H9 (cell line): ENCODE measurements around the gene ERN1. TPM values are rescaled to one million over a fixed set of nuclear protein-coding genes. Genes with fewer than 3 reads are reported as not detected.

Experiments
- DNase-seq: peaks from one replicate; pipeline ENCODE4 v3.0.0-alpha.2; 2017
- H2AFZ ChIP-seq: one replicate; pipeline ENCODE4 v1.6.1; 2013; ENCODE audit warnings: mild to moderate bottlenecking, low read length, control low read depth, moderate library complexity
- H2AK5ac ChIP-seq: 2 replicates; pipeline ENCODE4 v1.6.1; 2013; ENCODE audit warnings: low read length, control low read depth, mixed read lengths; ENCODE audit not compliant: insufficient read length
- H2BK120ac ChIP-seq: one replicate; pipeline ENCODE4 v1.6.1; 2013; ENCODE audit warnings: low read depth, mild to moderate bottlenecking, low read length, control low read depth, inconsistent platforms; ENCODE audit not compliant: poor library complexity, severe bottlenecking
- H2BK12ac ChIP-seq: 2 replicates; pipeline ENCODE4 v1.6.1; 2013; ENCODE audit warnings: low read length, control low read depth, mixed read lengths, low read depth; ENCODE audit not compliant: insufficient read length
- H2BK15ac ChIP-seq: 2 replicates; pipeline ENCODE4 v1.6.1; 2013; ENCODE audit warnings: low read depth, low read length, control low read depth
- H2BK20ac ChIP-seq: one replicate; pipeline ENCODE4 v1.6.1; 2013; ENCODE audit warnings: low read depth, mild to moderate bottlenecking, low read length, control low read depth, inconsistent platforms; ENCODE audit not compliant: poor library complexity, severe bottlenecking
- H2BK5ac ChIP-seq: 2 replicates; pipeline ENCODE4 v1.6.1; 2013; ENCODE audit warnings: low read length, control low read depth, mixed read lengths; ENCODE audit not compliant: insufficient read length
- H3K14ac ChIP-seq: 2 replicates; pipeline ENCODE4 v1.6.1; 2013; ENCODE audit warnings: low read length, control low read depth; ENCODE audit not compliant: insufficient read depth
- H3K18ac ChIP-seq: 2 replicates; pipeline ENCODE4 v1.6.1; 2013; ENCODE audit warnings: low read depth, mild to moderate bottlenecking, mixed read lengths, low read length, control low read depth; ENCODE audit not compliant: insufficient read length
- H3K23ac ChIP-seq: 2 replicates; pipeline ENCODE4 v1.6.1; 2013; ENCODE audit warnings: low read length, control low read depth, mixed read lengths, low read depth; ENCODE audit not compliant: insufficient read length
- H3K23me2 ChIP-seq: 2 replicates; pipeline ENCODE4 v1.6.1; 2013; ENCODE audit warnings: low read depth, mild to moderate bottlenecking, mixed read lengths, low read length, control low read depth; ENCODE audit not compliant: insufficient read length, poor library complexity, severe bottlenecking
- H3K27ac ChIP-seq: 2 replicates; pipeline ENCODE4 v1.5.1; 2013; ENCODE audit warnings: low read length, control low read depth, mixed read lengths, low read depth; ENCODE audit not compliant: insufficient read length
- H3K27me3 ChIP-seq: 2 replicates; pipeline ENCODE4 v1.6.1; 2013; ENCODE audit warnings: low read length, control low read depth, inconsistent platforms; ENCODE audit not compliant: insufficient read depth
- H3K4ac ChIP-seq: 2 replicates; pipeline ENCODE4 v1.6.1; 2013; ENCODE audit warnings: low read depth, mild to moderate bottlenecking, control low read depth, inconsistent platforms, low read length, moderate library complexity
- H3K4me1 ChIP-seq: 2 replicates; pipeline ENCODE4 v1.6.1; 2013; ENCODE audit warnings: low read length, control low read depth, inconsistent platforms; ENCODE audit not compliant: insufficient read depth
- H3K4me2 ChIP-seq: 2 replicates; pipeline ENCODE4 v1.6.1; 2013; ENCODE audit warnings: low read length, control low read depth, mixed read lengths; ENCODE audit not compliant: insufficient read length, insufficient read depth
- H3K56ac ChIP-seq: 2 replicates; pipeline ENCODE4 v1.6.1; 2013; ENCODE audit warnings: low read depth, mild to moderate bottlenecking, mixed read lengths, low read length, control low read depth; ENCODE audit not compliant: insufficient read length
- H3K79me1 ChIP-seq: 2 replicates; pipeline ENCODE4 v1.6.1; 2013; ENCODE audit warnings: low read depth, mild to moderate bottlenecking, moderate library complexity, low read length, control low read depth, inconsistent platforms; ENCODE audit not compliant: insufficient read depth, poor library complexity, severe bottlenecking
- H3K79me2 ChIP-seq: 2 replicates; pipeline ENCODE4 v1.6.1; 2013; ENCODE audit warnings: low read length, control low read depth, inconsistent platforms; ENCODE audit not compliant: insufficient read depth
- H3K9ac ChIP-seq: 2 replicates; pipeline ENCODE4 v1.6.1; 2013; ENCODE audit warnings: low read length, control low read depth, mixed read lengths; ENCODE audit not compliant: insufficient read length; ENCODE audit errors: extremely low read depth
- H3K9me3 ChIP-seq: one replicate; pipeline ENCODE4 v1.6.1; 2013; ENCODE audit warnings: low read depth, low read length, inconsistent platforms; ENCODE audit not compliant: control insufficient read depth
- H3T11ph ChIP-seq: one replicate; pipeline ENCODE4 v1.6.1; 2013; ENCODE audit warnings: mild to moderate bottlenecking, low read length, control low read depth, inconsistent platforms
- H4K20me1 ChIP-seq: one replicate; pipeline ENCODE4 v1.6.1; 2013; ENCODE audit not compliant: control insufficient read depth, insufficient read length, insufficient read depth
- H4K5ac ChIP-seq: 2 replicates; pipeline ENCODE4 v1.6.1; 2013; ENCODE audit warnings: low read depth, mild to moderate bottlenecking, mixed read lengths, low read length, control low read depth; ENCODE audit not compliant: insufficient read length
- H4K8ac ChIP-seq: replicated peaks from 2 replicates; pipeline ENCODE4 v1.6.1; 2013; ENCODE audit warnings: low read length, control low read depth, mixed read lengths, low read depth; ENCODE audit not compliant: insufficient read length
- H4K91ac ChIP-seq: 2 replicates; pipeline ENCODE4 v1.6.1; 2013; ENCODE audit warnings: low read depth, mild to moderate bottlenecking, moderate library complexity, mixed read lengths, low read length, control low read depth; ENCODE audit not compliant: insufficient read length
- H3K27ac Mint-ChIP-seq, 3 experiments: 2 replicates in 2 of 3; 3 replicates in 1 of 3; pipeline ENCODE4 v1.8.0; 2020 to 2021; ENCODE audit warnings: mixed read lengths in 3 of 3, mild to moderate bottlenecking in 1 of 3, moderate library complexity in 1 of 3
- H3K27me3 Mint-ChIP-seq: 2 replicates; pipeline ENCODE4 v1.8.0; 2021; ENCODE audit warnings: low read depth, mild to moderate bottlenecking, moderate library complexity, mixed read lengths
- H3K36me3 Mint-ChIP-seq, 3 experiments: 2 replicates in 2 of 3; 3 replicates in 1 of 3; pipeline ENCODE4 v1.8.0; 2020 to 2021; ENCODE audit warnings: low read depth in 3 of 3, mixed read lengths in 3 of 3; ENCODE audit not compliant: insufficient read depth in 1 of 3
- H3K4me1 Mint-ChIP-seq, 2 experiments: 2 replicates each; pipeline ENCODE4 v1.8.0; 2020; ENCODE audit warnings: mixed read lengths in 2 of 2
- H3K4me3 Mint-ChIP-seq, 2 experiments: 2 replicates in 1 of 2; 3 replicates in 1 of 2; pipeline ENCODE4 v1.8.0; 2020 to 2021; ENCODE audit warnings: mild to moderate bottlenecking in 2 of 2, mixed read lengths in 2 of 2, moderate library complexity in 1 of 2
- H3K9me3 Mint-ChIP-seq, 2 experiments: 2 replicates in 1 of 2; 3 replicates in 1 of 2; pipeline ENCODE4 v1.8.0; 2020; ENCODE audit warnings: mild to moderate bottlenecking in 2 of 2, mixed read lengths in 2 of 2, moderate library complexity in 1 of 2
- CTCF ChIP-seq: fragments of 200-600 bp; sonication (generic); conservative IDR thresholded peaks from 3 replicates; pipeline ENCODE4 v1.8.0; 2021; ENCODE audit warnings: antibody characterized with exemption, mild to moderate bottlenecking
- WGBS: extraction: QIAGEN DNeasy Blood & Tissue Kit; methylation state at CpG from one replicate; pipeline ENCODE4 v1.1.7; 2013; ENCODE audit warnings: missing lambda C conversion rate, low lambda C conversion rate, mixed read lengths; ENCODE audit not compliant: insufficient read length; ENCODE audit errors: extremely low coverage; 5-methylcytosine and 5-hydroxymethylcytosine counted together
- total RNA-seq: library from RNA; stranded (reverse); gene quantifications from 2 replicates; pipeline ENCODE4 v1.2.1, GENCODE V29; 2021

ERN1 gene
- total RNA-seq, 1 experiment from 2014 or later = 5.0 TPM

- Histone ChIP-seq H2BK15ac (no peak overlapping the region), H3K4ac (no peak overlapping the region), H3K4me2 (no peak overlapping the region), H3K27me3 (no peaks in the 10 kb centered on the region), H2BK20ac (no peak overlapping the region), H3K79me1 (no peaks in the 10 kb centered on the region), H3K23me2 (no peaks in the 10 kb centered on the region), H4K91ac (no peak overlapping the region), H2BK12ac (no peak overlapping the region), H4K8ac (no peak overlapping the region), H2BK5ac (no peak overlapping the region), H2AFZ (no peak overlapping the region), H2AK5ac (no peak overlapping the region), H3K23ac (no peak overlapping the region), H3K27ac (no peak overlapping the region), H3K79me2 (no peaks in the 10 kb centered on the region), H3K9ac (no peak overlapping the region), H4K20me1 (no peaks in the 10 kb centered on the region), H3K56ac (no peak overlapping the region), H3K14ac (no peak overlapping the region), H3K18ac (no peak overlapping the region), H4K5ac (no peak overlapping the region), H3K4me1 (peaks cover 3% of the 10 kb centered on the region; the same call in 1 of the 2 replicates), H3T11ph (no peak overlapping the region), H3K9me3 (no peaks in the 10 kb centered on the region), H2BK120ac (no peak overlapping the region)
- H3K27me3 Mint-ChIP-seq = peaks cover 7% of the 10 kb centered on the region
- peaks cover 14 to 24% of the 10 kb centered on the region in 2 experiments for H3K4me1 Mint-ChIP-seq
- no peak overlapping the region for H3K27ac Mint-ChIP-seq
- no peak for TF ChIP-seq CTCF
- H3K9me3 Mint-ChIP-seq = no peaks in the 10 kb centered on the region
- H3K36me3 Mint-ChIP-seq = no peaks in the 10 kb centered on the region
- no peak overlapping the region for H3K4me3 Mint-ChIP-seq
- no peak for DNase-seq
- no CpG with 5 or more reads among the region's 5 CpGs for WGBS
Observed at GRCh38 chr17:64008346-64008745, 121.6 kb downstream of the ERN1 start.
